DMS153 (cell line): Measurements from ENCODE around the gene KRTAP25-1.

Source experiments
- DNase-seq: peaks from one replicate; lab custom pipeline; 2025; lab: John Stamatoyannopoulos, UW

Gene KRTAP25-1

GRCh38 chr21:30289215-30289614, at the start of gene KRTAP25-1:
Gene KRTAP25-1, minus strand, starts transcription at chr21:30289514. Its CDS starts 24 bp downstream, at chr21:30289490.
- no peak for DNase-seq

DNA sequence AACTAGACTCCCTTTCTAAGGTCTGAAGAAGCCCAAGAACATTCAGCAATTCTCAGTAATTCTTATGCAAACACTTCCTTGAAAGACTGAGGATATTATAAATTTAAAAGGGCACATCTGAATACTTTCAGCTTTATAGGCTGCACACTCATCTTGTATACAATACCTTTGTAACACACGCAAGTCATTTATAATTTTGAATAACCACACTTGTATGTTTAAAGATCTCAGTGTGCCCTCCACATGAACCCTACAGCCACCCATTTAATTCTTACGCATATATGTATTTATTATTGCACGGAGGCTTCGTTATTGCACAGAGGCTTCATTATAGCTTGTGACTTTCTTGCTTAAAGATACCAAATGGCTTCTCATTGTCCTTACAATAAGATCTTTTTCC, 49.4 kb upstream of the KRTAP25-1 start:
- DNase-seq = no peak

- DNase-seq = no peak
Observed at GRCh38 chr21:30337772-30338171, 48.5 kb upstream of the KRTAP25-1 start.

DNA sequence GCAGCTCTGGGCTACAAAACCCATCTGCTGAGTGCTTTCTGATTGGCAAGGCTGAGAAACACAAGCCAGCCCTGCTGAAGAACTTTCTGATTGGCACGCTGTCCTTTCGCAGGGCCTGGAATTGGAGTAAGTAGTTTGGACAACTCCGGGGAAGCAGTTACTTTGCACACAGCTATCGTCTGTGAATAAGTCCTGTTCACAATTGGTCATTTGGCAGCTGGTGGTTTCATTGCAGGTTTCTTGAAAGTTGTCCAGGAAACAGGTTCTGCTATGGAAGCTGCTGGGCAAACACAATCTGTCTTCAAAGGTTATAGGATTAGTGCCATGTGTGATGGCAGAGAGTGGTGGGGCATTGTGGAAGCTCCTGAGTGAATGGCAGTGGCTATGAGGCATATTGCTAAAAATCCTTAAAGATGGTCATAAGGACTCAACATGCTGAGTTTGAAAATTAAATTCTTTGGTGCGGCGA, 48.0 kb upstream of the KRTAP25-1 start, which contains the start of gene KRTAP27-1:
KRTAP27-1 (minus strand) TSS at position 419 of the 469 bp plus-strand sequence; CDS start at position 393, 26 bp downstream.
- DNase-seq = no peak

- no peak for DNase-seq
Observed at GRCh38 chr21:30336596-30336995, 47.3 kb upstream of the KRTAP25-1 start.

DNA sequence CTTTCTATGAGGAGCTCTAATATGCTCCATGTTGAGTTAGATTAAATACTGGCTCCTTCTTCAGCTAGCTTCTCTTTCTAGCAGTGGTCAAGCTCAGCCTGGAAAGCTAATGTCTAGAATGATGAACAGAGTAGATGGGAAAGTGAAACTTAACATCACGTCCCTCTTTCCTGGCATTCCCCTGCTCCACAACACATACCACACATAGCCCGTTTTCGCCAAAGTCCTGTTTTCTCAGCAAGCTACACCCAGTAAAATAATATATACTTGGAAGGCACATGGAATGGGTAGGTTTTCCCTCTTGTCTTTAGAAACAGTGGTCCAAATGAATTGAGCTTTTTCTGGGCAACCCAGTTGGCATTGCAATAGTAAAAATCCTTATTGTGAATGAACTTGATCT, 44.4 kb upstream of the KRTAP25-1 start:
- no peak for DNase-seq

GRCh38 chr21:30332681-30333080, 43.4 kb upstream of the KRTAP25-1 start:
- DNase-seq = no peak

DNA sequence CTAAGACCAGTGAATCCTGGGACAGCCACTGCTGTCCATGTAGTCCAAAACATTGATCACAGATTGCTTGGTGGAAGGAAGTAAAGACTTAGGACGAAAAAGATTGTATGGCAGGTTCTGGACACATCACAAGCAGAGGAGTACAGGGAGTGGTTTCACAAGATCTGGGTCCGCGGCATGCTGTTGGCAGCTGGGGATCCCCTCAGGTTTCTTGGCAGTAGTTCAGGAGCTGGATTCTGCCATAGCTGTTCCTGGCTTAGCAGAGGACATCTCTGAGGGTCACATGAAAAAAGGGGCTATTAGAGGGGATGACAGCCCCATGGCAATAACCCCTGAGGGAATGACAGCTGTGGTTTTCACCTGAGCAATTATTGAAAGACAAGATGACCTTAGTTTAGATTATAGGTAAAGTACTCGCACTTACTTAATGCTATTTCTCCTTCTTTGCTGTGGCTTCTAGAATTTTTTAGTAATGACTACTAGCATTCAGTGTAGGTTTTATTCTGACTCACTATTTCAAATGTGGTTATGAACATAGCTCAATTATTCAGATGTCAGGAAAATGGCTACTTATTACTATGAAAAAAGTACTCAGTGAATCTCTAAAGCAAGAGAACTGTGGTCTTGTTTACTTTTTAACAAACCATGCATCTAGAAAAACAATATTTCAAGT, 40.0 kb upstream of the KRTAP25-1 start:
- no peak for DNase-seq

- DNase-seq = no peak
Observed at GRCh38 chr21:30326390-30326789, 37.1 kb upstream of the KRTAP25-1 start.

GRCh38 chr21:30320215-30320614, 30.9 kb upstream of the KRTAP25-1 start, which contains the start of gene KRTAP26-1:
Gene KRTAP26-1, minus strand, starts transcription at chr21:30320315. Its CDS starts 280 bp downstream, at chr21:30320035.
- no peak for DNase-seq

DNA sequence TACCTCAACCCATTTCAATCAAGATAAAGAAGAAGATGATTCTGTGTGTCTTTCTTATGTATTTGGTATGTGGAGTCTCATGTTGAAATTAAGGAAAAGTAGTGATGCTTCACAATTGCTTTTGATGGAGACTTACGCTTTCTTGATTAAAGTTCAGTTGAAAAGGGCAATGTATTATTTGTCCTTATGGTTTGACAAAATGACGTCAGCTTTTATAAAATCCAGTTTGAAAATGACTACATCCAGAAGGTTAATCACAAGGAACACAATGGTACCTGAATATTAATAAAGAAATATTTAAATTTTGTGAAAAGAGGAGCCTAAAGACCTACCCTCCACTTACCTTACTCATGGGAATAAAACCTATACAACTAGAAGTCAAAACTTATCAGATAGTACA, 26.4 kb upstream of the KRTAP25-1 start:
- no peak for DNase-seq

DNA sequence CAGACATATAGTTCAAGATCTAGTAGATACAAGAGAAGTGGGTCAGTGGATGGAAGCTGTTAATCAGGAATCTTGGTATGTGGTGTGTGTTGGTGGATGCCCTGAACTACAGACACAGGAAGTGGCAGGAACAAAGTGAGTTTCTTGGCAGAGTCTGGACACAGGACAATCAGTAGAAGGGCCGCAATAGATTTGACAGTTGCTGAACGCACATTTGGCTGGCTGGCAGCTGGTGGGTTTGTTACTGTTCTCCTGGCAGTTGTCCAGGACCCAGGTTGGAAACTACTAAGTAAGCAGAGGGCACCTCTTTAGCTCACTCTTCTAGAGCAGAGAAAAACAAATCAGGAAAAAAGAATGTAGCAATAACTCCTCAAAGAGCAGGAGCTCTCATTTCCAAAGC, 17.6 kb upstream of the KRTAP25-1 start:
- no peak for DNase-seq

DNA sequence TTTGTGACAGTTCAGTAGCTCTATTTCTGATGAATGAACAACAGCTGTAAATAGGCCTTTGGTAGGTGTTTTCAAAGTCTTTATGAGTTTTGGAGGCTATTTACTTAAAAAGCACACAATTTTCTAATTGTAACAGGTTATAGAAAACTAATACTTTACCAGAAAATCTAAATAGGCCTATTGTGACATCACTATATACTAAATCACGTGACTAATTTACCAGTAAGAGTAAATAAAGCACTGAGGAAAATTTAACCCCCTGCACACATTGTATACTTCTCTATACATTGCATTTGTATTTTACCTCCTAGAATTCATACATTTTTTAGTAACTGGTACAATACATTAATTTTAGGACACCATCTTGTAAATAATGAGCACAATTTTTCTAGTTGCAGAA, 15.8 kb upstream of the KRTAP25-1 start:
- no peak for DNase-seq

DNA sequence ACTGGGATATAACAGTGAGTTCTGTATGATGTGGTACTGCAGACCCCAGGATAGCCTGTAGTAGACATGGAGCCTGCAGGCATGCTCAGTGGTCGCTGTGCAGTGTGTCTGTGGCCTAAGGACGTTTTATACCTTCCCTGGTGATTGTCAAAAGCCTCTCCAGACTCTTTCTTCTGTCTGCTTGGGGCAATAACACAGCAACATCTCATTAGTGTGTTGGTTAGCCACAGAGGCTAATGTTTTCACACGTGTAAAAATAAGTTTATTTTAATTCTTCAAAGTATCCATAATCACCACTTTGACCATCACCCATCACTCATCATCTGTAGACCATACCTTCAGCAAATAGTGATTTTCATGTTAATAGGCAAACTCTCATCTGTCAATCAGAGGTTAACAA, 6.5 kb downstream of the KRTAP25-1 start, which contains the start of gene KRTAP24-1:
KRTAP24-1 (minus strand) TSS at position 101 of the 400 bp plus-strand sequence; CDS start at position 83, 18 bp downstream.
- DNase-seq = no peak

- no peak for DNase-seq
Observed at GRCh38 chr21:30271611-30272010, 17.7 kb downstream of the KRTAP25-1 start.

- no peak for DNase-seq
Observed at GRCh38 chr21:30271156-30271555, 18.2 kb downstream of the KRTAP25-1 start.

DNA sequence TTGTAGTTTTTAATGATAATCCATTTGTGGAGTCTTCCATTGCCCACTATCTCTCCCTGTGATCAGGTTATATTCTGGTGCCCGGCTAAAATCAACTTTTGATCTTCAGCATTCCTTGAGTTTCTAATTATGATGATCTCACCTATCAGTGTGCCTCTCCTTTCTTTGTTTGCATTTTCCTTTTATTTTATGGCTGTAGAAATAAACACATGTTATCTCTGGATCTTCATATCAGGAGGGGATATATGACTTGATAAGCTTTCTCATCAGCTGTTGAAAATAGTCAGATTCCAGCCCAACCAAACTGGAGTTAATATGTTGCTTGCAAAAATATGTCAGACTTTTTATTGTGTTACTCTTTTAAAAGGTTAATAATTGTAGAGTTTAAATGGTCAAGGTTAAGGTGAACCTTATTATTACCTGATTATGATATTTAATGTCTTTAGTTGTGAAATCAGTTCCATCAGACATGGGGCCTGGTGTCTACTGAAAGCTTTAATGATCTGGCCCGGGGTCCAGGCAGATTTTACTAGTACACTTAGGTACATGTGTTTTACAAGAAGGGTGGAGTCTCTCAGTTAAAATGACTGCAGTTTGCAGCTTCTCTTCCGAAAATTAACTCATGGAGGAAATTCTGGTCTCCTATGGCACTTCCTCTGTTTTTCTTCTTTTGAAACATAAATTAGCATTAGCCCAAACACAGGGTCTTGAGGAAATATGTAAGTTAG, 19.3 kb downstream of the KRTAP25-1 start:
- no peak for DNase-seq

- no peak for DNase-seq
Observed at GRCh38 chr21:30268608-30269197, 20.6 kb downstream of the KRTAP25-1 start.

DNA sequence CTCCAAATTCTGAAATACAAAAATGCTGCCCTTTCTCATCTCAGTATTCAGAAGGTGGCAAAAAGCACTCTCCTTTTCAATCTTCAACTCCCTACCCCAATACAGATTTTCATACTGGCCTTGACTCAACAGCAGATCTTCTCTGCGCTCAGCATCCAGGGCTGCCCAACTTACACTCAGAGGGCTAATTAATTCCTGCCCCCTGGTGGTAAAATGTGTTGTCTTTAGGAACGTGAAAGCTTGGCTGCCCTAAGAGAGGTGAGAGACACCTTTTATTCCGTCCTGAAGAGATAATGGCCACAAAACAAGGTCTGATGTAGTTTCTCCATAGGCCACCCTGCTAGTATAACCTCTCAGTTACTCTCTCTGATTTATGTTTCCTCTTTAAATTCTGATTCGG, 31.5 kb downstream of the KRTAP25-1 start:
- DNase-seq = no peak

DNA sequence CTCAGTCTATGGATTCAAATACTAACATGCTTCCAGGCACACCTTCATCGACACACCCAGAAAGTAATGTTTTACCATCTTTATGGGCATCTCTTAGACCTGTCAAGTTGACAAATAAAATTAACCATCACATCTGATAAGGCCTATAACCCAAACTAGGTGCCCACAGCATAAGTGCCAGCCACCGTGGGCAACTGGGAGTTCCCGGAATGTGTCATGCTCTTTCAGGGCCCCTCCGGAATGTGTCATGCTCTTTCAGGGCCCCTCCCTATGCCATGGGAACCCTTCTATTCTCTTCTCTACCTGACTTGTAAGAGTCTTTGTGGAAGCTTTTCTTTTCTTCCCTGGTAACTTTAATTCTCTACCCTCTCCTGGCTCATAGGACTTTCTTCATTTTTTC, 33.2 kb downstream of the KRTAP25-1 start:
- DNase-seq = no peak

- no peak for DNase-seq
Observed at GRCh38 chr21:30255679-30256078, 33.6 kb downstream of the KRTAP25-1 start.

GRCh38 chr21:30251781-30252180, 37.5 kb downstream of the KRTAP25-1 start:
- no peak for DNase-seq

GRCh38 chr21:30249936-30250335, 39.4 kb downstream of the KRTAP25-1 start:
- no peak for DNase-seq
